VCaP (cell line): ENCODE results near the gene CMBL.

Source experiments
- H3K27ac ChIP-seq: fragments of 450-650 bp; 2 replicates; pipeline ENCODE4 v1.5.1; 2017
- CTCF ChIP-seq: fragments of 450-650 bp; conservative IDR thresholded peaks from 2 replicates; pipeline ENCODE4 v1.5.1; 2017; ENCODE audit warnings: mild to moderate bottlenecking, moderate library complexity

The CMBL gene

GRCh38 chr5:10321882-10322281, 14.2 kb upstream of the CMBL start:
- H3K27ac ChIP-seq: no peak overlapping the region
- TF ChIP-seq CTCF: no peak

GRCh38 chr5:10320793-10321192, 13.1 kb upstream of the CMBL start:
- no peak for TF ChIP-seq CTCF
- no peak overlapping the region for H3K27ac ChIP-seq

- H3K27ac ChIP-seq: no peak overlapping the region
- no peak for TF ChIP-seq CTCF
Measured at GRCh38 chr5:10319202-10319851, 11.6 kb upstream of the CMBL start.

GRCh38 chr5:10317825-10318682, 10.4 kb upstream of the CMBL start:
- no peak for TF ChIP-seq CTCF
- H3K27ac ChIP-seq: no peak overlapping the region

GRCh38 chr5:10315824-10316509, 8.3 kb upstream of the CMBL start:
- no peak overlapping the region for H3K27ac ChIP-seq
- no peak for TF ChIP-seq CTCF

GRCh38 chr5:10315201-10315600, 7.5 kb upstream of the CMBL start:
- H3K27ac ChIP-seq: no peak overlapping the region
- TF ChIP-seq CTCF: no peak
